Nephron progenitor cell (in vitro differentiated cells): Measurements from ENCODE around the gene C22orf39.

ENCODE experiments used
- DNase-seq: peaks from one replicate; pipeline ENCODE4 v3.0.0; 2021
- H3K27ac Mint-ChIP-seq: 2 replicates; pipeline ENCODE4 v1.8.0; 2021; ENCODE audit warnings: mild to moderate bottlenecking, moderate library complexity, mixed read lengths
- H3K27me3 Mint-ChIP-seq: 2 replicates; pipeline ENCODE4 v1.8.0; 2021; ENCODE audit warnings: mild to moderate bottlenecking, low read depth, mixed read lengths; ENCODE audit not compliant: poor library complexity
- H3K36me3 Mint-ChIP-seq: 2 replicates; pipeline ENCODE4 v1.8.0; 2021; ENCODE audit warnings: low read depth, mixed read lengths
- H3K4me1 Mint-ChIP-seq: 2 replicates; pipeline ENCODE4 v1.8.0; 2021; ENCODE audit warnings: mixed read lengths
- H3K4me3 Mint-ChIP-seq: 2 replicates; pipeline ENCODE4 v1.8.0; 2021; ENCODE audit warnings: mild to moderate bottlenecking, moderate library complexity, mixed read lengths
- H3K9me3 Mint-ChIP-seq: 2 replicates; pipeline ENCODE4 v1.8.0; 2021; ENCODE audit warnings: mild to moderate bottlenecking, moderate library complexity, mixed read lengths
- TF ChIP-seq, protein P1 (sequence below): fragments of 200-600 bp; sonication (generic); IDR thresholded peaks from 2 replicates; pipeline ENCODE4 v1.5.0; 2021; ENCODE audit warnings: antibody characterized with exemption

The C22orf39 gene

GRCh38 chr22:19395276-19395675 is 52.2 kb downstream of the C22orf39 start:
- Mint-ChIP-seq H3K4me1 (no peaks in the 10 kb centered on the region), H3K9me3 (no peaks in the 10 kb centered on the region), H3K4me3 (no peak overlapping the region), H3K36me3 (peaks cover 35% of the 10 kb centered on the region), H3K27ac (peak overlapping the region; percentile 18), H3K27me3 (no peaks in the 10 kb centered on the region)
- TF ChIP-seq, protein P1, sequence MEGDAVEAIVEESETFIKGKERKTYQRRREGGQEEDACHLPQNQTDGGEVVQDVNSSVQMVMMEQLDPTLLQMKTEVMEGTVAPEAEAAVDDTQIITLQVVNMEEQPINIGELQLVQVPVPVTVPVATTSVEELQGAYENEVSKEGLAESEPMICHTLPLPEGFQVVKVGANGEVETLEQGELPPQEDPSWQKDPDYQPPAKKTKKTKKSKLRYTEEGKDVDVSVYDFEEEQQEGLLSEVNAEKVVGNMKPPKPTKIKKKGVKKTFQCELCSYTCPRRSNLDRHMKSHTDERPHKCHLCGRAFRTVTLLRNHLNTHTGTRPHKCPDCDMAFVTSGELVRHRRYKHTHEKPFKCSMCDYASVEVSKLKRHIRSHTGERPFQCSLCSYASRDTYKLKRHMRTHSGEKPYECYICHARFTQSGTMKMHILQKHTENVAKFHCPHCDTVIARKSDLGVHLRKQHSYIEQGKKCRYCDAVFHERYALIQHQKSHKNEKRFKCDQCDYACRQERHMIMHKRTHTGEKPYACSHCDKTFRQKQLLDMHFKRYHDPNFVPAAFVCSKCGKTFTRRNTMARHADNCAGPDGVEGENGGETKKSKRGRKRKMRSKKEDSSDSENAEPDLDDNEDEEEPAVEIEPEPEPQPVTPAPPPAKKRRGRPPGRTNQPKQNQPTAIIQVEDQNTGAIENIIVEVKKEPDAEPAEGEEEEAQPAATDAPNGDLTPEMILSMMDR = no peak
- DNase-seq = no peak

DNA sequence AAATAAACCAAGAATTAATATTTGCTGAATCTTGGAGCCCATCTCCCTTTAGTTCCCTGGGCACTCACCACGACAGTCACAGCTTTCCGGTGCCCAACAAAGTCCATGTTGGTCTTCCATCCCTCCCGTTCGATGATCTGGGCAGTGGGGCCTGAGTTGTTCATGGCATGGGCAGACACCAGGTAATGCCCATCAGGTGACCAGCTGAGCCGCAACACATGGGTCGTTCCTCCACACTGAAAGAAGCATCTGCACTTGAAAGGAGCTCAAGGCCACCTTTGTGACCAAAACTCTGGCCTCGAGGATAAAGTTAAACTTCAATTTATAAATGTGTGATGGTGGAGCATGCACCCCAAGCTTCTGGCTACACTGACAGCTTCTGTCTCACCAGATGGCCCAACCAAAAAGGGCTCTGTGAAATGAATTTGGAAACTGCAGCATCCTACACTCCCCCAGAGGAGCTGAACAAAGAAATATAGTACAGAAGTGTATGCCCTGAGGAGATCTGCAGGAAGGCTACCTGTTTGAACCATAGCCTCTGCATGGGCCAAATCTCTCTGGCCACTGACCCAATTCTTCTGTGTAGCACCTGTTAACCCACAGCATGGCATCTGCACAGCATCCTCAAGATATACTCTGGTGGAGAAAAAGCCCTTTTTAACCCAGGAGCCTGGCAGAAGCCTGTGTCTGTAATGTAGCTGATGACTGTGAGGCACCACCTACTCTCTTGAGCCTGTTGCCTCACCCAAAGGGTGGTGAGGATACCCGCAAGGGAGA is 53.0 kb downstream of the C22orf39 start:
- TF ChIP-seq, protein P1 = no peak
- Mint-ChIP-seq H3K9me3 (no peaks in the 10 kb centered on the region), H3K27me3 (no peaks in the 10 kb centered on the region), H3K4me1 (no peaks in the 10 kb centered on the region), H3K36me3 (peaks cover 41% of the 10 kb centered on the region), H3K27ac (peak overlapping the region; percentile 37), H3K4me3 (no peak overlapping the region)
- DNase-seq = no peak

- no peak overlapping the region for H3K27ac Mint-ChIP-seq
Observed at GRCh38 chr22:19393704-19394103, 53.8 kb downstream of the C22orf39 start.

More at GRCh38 chr22:19393704-19394103, 53.8 kb downstream of the C22orf39 start:
- no peaks in the 10 kb centered on the region for H3K27me3 Mint-ChIP-seq
- H3K9me3 Mint-ChIP-seq = no peaks in the 10 kb centered on the region
- no peak for DNase-seq
- H3K36me3 Mint-ChIP-seq = peaks cover 44% of the 10 kb centered on the region
- TF ChIP-seq, protein P1 = no peak
- no peak overlapping the region for H3K4me3 Mint-ChIP-seq
- H3K4me1 Mint-ChIP-seq = no peaks in the 10 kb centered on the region
